HL-60/S4 treated with phorbol 12-myristate 13-acetate at 8.2 ng/mL for 4 days and 3 days (cell line): ENCODE measurements around the gene LMAN1L.

Experiments used
- in situ Hi-C: fragments of 300-500 bp; cut with MboI; formaldehyde crosslinking; loops from 2 replicates; pipeline ENCODE4 v1.15.0; 2022; ENCODE audit warnings: low sequenced_read_pairs

LMAN1L gene

GRCh38 chr15:74833376-74834107, 20.9 kb downstream of the LMAN1L start:
- in situ Hi-C loops: no loop called here

- in situ Hi-C loops: no loop called here
Measured at GRCh38 chr15:74835312-74835823, 22.7 kb downstream of the LMAN1L start.

- in situ Hi-C loops: no loop called here
Measured at GRCh38 chr15:74836846-74837245, 24.2 kb downstream of the LMAN1L start.

GRCh38 chr15:74837482-74838136, 25.0 kb downstream of the LMAN1L start:
- in situ Hi-C loops: no loop called here

- in situ Hi-C loops: no loop called here
Measured at GRCh38 chr15:74838137-74838516, 25.5 kb downstream of the LMAN1L start.

DNA sequence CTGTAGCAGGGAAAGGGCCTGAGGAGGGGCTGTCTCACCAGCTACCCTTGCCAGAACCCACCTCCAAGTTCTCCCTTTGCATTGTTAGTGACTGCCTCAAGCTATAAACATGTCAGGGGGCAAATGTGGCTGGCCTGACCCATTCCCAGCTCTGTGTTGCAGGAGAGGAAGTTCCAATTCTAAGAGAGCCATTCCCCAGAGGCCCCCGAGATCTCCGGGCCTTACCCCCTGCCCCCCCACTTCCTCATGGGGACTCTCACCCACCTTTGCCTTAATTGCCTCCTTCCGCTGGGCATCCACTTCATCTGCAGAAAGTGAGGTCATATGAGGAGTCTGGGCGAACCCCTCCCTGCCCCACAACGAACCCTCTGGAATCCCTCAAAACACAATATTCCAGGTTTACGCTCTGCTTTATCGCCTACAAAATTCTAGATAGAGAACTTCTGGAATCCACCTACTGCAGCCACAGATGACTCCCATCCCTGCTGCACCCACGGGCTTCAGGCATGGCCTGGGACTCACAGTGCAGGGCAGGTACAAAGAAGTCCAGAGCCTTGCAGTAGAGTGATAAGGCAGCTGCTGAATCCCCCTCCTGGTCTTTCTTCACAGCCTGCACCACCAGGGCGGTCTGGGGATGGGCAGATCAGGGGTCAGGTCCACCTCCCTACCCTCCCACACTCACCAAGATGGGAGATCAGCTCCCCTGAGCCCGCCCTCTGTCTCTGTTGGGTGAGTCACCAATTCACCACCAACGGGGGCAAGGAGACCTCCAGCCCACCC, 26.3 kb downstream of the LMAN1L start:
- in situ Hi-C loops: no loop called here

GRCh38 chr15:74839526-74840395, 27.1 kb downstream of the LMAN1L start:
- in situ Hi-C loops: no loop called here

DNA sequence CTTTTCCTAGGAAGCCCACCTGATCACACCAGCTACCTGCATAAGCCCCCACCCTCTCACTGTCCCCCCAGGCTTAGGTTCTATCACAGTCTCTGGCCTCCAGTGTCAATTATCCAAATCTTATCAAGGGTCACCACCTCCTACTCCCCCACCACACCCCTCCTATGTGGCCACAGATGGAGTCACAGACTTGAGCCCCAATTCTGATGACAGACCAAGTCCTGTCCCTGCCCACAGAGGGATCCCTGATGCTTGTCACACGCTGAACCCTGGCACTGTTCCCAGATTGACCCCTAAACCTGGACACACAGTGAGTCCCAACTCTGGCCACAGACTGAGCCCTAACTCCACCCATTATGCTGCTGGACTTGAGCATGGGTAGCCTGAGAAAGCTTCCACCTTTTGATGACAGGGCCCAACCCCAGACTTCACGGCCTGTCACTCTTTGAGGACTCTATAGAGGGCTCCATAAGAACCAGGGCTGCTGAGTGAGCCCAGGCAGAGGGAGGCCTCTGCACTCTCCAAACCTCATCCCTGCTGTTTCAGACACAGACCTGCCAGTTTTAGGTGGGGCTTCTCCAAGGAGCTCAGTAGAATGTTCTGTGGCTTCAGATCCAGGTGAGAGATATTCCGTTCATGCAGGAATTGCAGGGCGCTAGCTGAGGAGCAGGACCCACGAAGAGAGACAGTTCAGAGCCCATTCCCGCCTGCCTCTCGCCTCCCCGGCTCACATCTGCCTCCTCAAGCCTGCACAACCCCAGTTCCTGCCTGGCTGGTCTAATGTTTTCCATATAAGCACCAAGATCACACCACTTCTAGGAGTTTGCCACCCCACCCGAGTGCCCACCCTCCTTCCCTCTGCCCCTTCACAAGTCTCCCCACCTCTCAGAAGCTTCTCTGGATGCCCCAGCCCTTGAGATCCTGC, 28.5 kb downstream of the LMAN1L start:
- in situ Hi-C loops: no loop called here

DNA sequence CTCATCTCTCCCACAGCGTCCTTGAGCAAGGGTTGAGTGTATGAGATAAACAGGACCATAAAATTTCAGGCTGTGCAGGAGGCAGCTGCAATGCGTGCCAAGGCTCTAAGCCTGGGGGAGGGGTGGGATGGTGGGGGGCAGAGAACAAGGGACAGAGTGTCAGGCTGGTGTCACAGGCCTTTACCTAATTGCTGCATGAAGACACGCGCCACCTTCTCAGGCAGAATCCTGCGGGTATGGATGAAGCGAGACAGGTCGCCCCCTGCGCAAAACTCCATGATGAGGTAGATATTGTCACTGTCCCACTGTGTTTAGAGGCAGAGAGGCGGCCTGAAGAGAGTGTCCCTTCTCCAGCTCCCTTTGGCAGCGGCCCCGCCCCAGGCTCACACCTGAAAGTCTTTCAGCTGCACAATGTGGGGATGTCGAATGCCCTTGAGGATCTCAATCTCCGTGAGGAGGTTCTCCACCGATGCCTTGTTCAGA, 29.3 kb downstream of the LMAN1L start:
- in situ Hi-C loops: no loop called here

GRCh38 chr15:74842581-74843444, 30.2 kb downstream of the LMAN1L start, which contains the start of gene ULK3:
Gene ULK3 (minus strand): TSS chr15:74843156. CDS start chr15:74843105, 51 bp downstream.
- in situ Hi-C loops: no loop called here

DNA sequence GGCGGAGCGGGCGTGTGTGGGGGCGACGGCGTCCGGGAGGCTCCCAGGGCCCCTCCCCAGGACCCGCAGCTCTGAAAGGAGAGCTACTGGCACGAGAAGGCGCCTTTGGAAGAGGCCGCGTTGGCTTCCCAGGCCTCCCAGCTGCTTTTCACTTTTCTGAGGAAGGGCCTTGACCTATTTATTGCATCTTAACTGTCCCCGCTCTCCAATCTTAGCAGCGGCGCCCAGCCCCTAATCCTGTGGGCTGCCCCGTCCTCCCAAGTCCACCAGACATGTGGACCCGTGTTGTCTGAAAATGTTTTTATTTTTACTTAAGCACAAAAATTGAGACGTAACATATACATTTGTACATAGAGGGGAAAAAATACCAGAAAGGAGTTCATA, 30.8 kb downstream of the LMAN1L start:
- in situ Hi-C loops: no loop called here

GRCh38 chr15:74843891-74844299, 31.3 kb downstream of the LMAN1L start:
- in situ Hi-C loops: no loop called here

GRCh38 chr15:74844319-74845207, 31.9 kb downstream of the LMAN1L start:
- in situ Hi-C loops: no loop called here

- in situ Hi-C loops: no loop called here
Measured at GRCh38 chr15:74845208-74845568, 32.6 kb downstream of the LMAN1L start.

DNA sequence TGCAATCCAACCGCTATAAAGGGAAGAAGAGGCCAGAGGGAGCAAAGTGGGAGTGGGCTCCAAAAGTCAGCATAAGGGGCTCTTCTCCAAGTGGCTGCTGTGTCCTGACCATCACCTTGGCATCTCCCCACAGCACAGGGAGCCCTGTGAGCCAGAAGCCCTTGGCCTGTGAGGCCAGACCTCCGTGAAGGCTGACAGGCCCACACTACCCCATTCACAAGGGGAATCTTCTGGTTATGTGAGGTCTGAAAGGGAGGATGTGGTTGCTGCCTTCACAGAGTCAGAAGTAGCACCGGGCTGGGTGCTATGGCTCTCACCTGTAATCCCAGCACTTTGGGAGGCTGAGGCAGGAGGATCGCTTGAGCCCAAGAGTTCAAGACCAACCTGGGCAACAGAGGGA, 32.9 kb downstream of the LMAN1L start:
- in situ Hi-C loops: no loop called here

- in situ Hi-C loops: no loop called here
Measured at GRCh38 chr15:74847432-74847831, 34.8 kb downstream of the LMAN1L start.

- in situ Hi-C loops: no loop called here
Measured at GRCh38 chr15:74850393-74850792, 37.8 kb downstream of the LMAN1L start.

DNA sequence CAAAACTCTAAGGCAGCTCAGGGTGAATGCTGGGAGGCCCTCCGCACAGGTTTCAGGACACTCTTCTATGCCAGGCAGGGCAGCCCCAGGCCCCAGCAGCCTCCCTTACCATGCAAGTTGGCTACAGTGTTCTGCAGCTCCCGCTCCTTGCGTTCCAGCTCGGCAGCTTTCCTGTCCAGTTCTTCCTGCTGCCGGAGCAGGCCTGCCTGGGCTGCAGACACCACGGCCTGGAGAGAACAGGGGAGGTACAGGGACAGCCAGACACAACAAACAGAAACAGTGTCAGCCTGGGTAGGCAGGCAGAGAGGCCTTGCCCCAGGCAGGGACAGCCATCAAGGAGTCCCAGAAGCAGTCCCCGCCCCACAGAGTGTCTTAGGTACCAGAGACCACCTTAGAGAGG, 39.3 kb downstream of the LMAN1L start:
- in situ Hi-C loops: no loop called here
